ENCODE data around the gene NAPSA.
A peak's percentile ranks its signal among the peaks of the same experiment; 100 is the strongest.
"Not testable (repeated sequence)": the region's sequence is repeated elsewhere in the genome, so short reads cannot be mapped to it uniquely, and the experiment has no call there.

Gene NAPSA

GRCh38 chr19:50365434-50366306, at the start of gene NAPSA:
NAPSA (minus strand) TSS chr19:50365639; CDS start chr19:50365621, 18 bp downstream.
- DNase-seq (ENCODE audit: low read depth) = no peak

- no peak for DNase-seq (ENCODE audit: low read depth)
These were observed 48.1 kb upstream of the NAPSA start for GRCh38 chr19:50413531-50413930.

GRCh38 chr19:50413096-50413495, 47.7 kb upstream of the NAPSA start:
- no peak for DNase-seq (ENCODE audit: low read depth)

- no peak for DNase-seq (ENCODE audit: low read depth)
These were observed 47.0 kb upstream of the NAPSA start for GRCh38 chr19:50412419-50412818.

- no peak for DNase-seq (ENCODE audit: low read depth)
These were observed 44.7 kb upstream of the NAPSA start for GRCh38 chr19:50410109-50410508.

GRCh38 chr19:50409347-50409746, 43.9 kb upstream of the NAPSA start:
- DNase-seq (ENCODE audit: low read depth) = no peak

- no peak for DNase-seq (ENCODE audit: low read depth)
These were observed 41.4 kb upstream of the NAPSA start for GRCh38 chr19:50406829-50407228.

GRCh38 chr19:50406156-50406820, 40.8 kb upstream of the NAPSA start:
- no peak for DNase-seq (ENCODE audit: low read depth)

GRCh38 chr19:50402544-50403301, 37.3 kb upstream of the NAPSA start:
- DNase-seq (ENCODE audit: low read depth) = no peak

GRCh38 chr19:50401605-50402450, 36.4 kb upstream of the NAPSA start:
- no peak for DNase-seq (ENCODE audit: low read depth)

- no peak for DNase-seq (ENCODE audit: low read depth)
These were observed 33.9 kb upstream of the NAPSA start for GRCh38 chr19:50399368-50399745.

GRCh38 chr19:50398675-50399367, 33.4 kb upstream of the NAPSA start:
- DNase-seq (ENCODE audit: low read depth) = no peak

- DNase-seq (ENCODE audit: low read depth) = no peak
These were observed 28.6 kb upstream of the NAPSA start for GRCh38 chr19:50394017-50394416.

GRCh38 chr19:50393589-50393988, 28.1 kb upstream of the NAPSA start:
- DNase-seq (ENCODE audit: low read depth) = no peak

- DNase-seq (ENCODE audit: low read depth) = no peak
These were observed 27.3 kb upstream of the NAPSA start for GRCh38 chr19:50392759-50393158.

GRCh38 chr19:50390952-50391351, 25.5 kb upstream of the NAPSA start:
- not testable (repeated sequence) for DNase-seq (ENCODE audit: low read depth)

GRCh38 chr19:50390295-50390694, 24.9 kb upstream of the NAPSA start:
- not testable (repeated sequence) for DNase-seq (ENCODE audit: low read depth)

- no peak for DNase-seq (ENCODE audit: low read depth)
These were observed 22.4 kb upstream of the NAPSA start for GRCh38 chr19:50387868-50388245.

- DNase-seq (ENCODE audit: low read depth) = peak; percentile 2
These were observed 21.9 kb upstream of the NAPSA start for GRCh38 chr19:50387176-50387867.

Data from GM04503 (cell line).